Fibroblast of skin of left biceps (primary cell): Measurements from ENCODE around the gene ABLIM2.

Experiments used
- DNase-seq, 2 experiments: peaks; one replicate each; pipeline ENCODE4 v3.0.0-alpha.2; 2013; ENCODE audit warnings: low read depth in 2 of 2

ABLIM2 gene

GRCh38 chr4:8175686-8176085, 17.1 kb upstream of the ABLIM2 start:
- no peak for DNase-seq

DNA sequence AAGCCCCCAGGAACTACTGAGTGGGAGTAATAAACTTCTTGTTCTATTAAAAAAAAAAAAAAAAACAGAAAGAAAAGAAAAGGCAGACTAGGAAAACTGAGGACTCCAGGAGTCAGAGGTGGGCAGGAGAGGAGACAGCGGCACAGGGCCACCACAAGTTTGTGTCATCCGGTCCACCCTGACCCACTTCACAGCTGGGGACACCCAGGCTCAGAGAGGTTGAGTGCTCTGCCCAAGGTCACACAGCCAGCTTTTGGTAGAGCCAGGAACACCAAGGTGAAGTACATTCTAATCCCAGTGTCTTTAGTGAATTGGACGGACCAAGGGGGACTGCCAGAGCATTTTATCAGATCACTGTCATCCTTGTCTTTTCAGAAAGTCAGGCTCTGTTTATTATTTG, 16.4 kb upstream of the ABLIM2 start:
- no peak for DNase-seq

GRCh38 chr4:8173492-8174242, 15.1 kb upstream of the ABLIM2 start:
- no peak for DNase-seq

DNA sequence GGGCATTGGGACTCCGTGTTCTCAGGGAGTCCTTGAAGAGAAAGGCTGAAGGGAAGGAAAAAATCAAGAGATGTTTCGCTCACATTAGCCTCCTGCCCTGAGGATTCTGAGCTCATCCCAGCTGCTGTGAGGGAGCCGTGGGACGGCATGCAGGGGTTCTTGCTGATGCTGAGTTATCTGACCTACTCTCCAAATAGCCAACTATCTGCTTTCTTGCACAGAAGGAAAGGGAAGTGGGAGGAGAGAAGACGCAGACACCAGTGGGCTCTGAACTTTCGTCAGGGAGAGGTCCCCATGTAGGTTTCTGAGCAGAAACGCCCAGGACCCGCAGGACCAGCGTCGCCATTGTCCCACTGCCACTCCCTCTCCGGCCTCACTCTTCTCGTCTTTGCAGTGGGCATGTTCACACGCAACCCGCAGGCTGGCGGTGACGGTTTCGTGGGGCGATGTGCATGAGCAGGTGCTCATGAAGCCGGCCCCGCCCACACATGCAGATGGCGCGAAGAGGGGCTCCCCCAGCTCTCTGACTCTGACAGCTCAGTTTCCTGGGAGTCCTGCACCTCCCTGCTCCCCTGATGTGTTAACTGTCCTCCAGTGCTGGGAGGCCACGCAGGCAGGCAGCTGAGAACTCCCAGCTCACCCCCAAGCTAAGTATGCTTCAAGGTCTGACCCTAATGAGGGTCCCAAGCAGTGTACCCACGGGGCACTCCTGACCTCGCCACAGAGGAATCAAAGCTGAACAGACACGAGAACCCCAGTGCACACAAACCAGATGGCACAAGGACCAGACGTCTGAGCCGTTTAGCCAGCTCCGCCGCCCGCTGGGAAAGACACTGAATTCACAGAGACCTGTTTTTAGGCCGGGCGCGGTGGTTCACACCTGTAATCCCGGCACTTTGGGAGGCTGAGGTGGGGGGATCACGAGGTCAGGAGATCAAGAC, 13.6 kb upstream of the ABLIM2 start:
- DNase-seq, result no peak

GRCh38 chr4:8171266-8171665, 12.7 kb upstream of the ABLIM2 start:
- no peak for DNase-seq

DNA sequence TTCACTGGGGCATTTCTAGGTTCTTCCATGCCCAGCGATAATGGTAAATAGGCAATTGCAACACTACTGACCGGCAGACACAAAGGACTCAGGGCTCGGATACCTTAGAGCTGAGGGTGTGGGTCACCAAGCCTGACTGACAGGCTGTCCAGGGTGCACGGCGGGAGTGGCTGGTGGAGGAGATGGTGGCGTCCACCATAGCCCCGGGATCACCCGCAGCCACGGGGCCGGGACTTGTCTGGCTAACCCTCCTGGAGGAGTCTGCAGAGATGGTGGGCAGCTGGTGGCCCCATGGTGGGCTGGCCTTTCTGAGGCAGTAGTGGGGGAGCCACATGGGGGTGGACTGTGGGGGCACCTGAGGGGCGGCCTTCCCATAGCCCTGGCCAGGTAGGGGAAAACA, 11.7 kb upstream of the ABLIM2 start:
- DNase-seq, result no peak

GRCh38 chr4:8169763-8170162, 11.2 kb upstream of the ABLIM2 start:
- no peak for DNase-seq

- DNase-seq, result no peak
Measured at GRCh38 chr4:8168832-8169598, 10.4 kb upstream of the ABLIM2 start.

GRCh38 chr4:8168232-8168631, 9.6 kb upstream of the ABLIM2 start:
- DNase-seq, result no peak

DNA sequence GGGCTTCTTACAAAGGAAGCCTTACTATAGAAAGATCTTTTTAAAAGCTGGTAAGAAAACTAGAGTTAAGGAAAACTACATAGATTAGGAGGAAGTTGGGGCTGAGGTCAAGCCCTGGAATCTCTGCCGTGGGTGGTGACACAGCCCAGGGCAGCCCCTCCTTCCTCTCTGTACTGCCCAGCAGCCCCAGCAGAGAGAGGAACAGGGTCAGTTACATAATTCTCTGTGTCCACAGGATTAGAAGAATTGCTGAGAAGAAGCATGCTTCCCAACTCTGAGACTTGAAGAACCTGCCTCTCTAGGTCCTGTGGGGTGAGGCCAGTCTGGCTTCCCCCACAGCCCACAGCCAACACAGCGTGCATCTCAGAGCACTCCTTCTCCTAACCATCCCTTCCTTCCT, 9.2 kb upstream of the ABLIM2 start:
- no peak for DNase-seq

GRCh38 chr4:8167291-8167690, 8.7 kb upstream of the ABLIM2 start:
- no peak for DNase-seq

- no peak for DNase-seq
Measured at GRCh38 chr4:8165374-8165896, 6.8 kb upstream of the ABLIM2 start.

GRCh38 chr4:8164687-8165086, 6.1 kb upstream of the ABLIM2 start:
- no peak for DNase-seq

- no peak for DNase-seq
Measured at GRCh38 chr4:8164194-8164565, 5.6 kb upstream of the ABLIM2 start.

- no peak for DNase-seq
Measured at GRCh38 chr4:8163436-8164193, 5.0 kb upstream of the ABLIM2 start.

DNA sequence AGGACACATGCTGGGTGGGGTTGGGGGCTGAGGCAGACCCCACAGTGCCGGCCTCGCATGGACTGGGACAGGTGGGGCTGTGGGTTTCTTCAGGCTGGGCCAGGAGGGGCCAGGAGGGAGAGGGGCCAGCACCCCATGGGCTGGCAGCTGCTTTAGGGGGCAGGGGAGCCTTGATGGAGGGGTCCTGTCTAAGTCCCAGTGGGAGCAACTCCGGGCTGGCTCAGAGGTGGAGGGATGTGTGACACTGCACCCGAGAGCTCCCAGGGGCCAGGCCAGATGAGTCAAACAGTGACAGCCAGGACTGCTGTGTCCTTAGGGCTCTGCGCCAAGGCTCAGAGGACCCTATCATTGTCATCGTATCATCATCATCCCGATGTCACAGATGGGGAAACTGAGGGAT, 4.4 kb upstream of the ABLIM2 start:
- no peak for DNase-seq

DNA sequence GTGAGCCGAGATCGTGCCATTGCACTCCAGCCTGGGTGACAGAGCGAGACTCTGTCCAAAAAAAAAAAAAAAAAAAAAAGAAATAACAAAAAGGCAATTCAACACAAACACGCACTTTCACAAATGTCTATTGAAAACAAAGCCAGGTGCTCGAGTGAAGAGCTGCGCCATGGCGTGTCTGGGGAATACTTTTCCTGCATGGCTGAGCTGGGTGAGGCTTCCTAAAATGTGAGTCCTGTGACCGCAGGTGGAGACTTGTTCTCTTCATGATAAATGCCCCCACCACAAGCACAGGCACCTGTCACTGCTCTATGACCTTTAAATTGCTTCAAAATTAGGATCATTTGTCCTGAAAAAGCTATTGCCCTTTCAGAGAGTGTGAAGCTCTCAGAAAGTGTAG, 4.0 kb upstream of the ABLIM2 start:
- no peak for DNase-seq

- DNase-seq, result no peak
Measured at GRCh38 chr4:8160572-8160971, 2.0 kb upstream of the ABLIM2 start.

DNA sequence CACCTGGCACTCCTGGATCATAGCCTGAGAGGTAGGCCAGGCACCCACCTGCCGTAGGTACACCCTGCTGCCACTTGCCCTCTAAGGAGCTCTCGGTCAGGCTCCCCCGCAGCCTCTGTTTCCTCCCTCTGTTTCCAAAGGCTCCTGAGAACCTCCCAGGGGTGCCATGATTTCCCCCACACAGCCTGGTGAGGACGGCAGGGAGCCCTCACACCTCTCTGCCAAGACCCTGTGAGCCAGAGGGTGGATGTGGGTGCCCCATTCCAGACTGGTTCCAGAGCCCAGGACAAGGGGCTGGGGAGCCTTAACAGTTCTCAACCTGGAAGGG, 1.6 kb upstream of the ABLIM2 start:
- no peak for DNase-seq

GRCh38 chr4:8159537-8160232, 1.1 kb upstream of the ABLIM2 start:
- DNase-seq, result no peak
